Measurements from ENCODE around the gene PEBP1. TPM values are rescaled to one million over a fixed set of nuclear protein-coding genes. Genes with fewer than 3 reads are reported as not detected.

Gene PEBP1
- total RNA-seq, 1 experiment from 2014 or later: 134 TPM

DNA sequence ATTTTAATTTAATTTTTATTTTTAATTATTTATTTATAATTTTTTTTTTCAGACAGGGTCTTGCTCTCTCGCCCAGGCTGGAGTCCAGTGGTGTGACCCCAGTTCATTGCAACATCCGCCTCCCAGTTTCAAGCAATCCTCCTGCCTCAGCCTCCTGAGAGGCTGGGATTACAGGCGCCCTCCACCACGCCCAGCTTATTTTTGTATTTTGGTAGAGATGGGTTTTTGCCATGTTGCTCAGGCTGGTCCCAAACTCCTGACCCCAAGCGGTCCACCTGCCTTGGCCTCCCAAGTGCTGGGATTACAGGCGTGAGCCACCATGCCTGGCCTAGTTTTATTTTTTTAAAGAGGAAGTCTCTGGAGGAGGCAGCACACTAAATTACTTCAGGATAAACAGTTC is 13.7 kb upstream of the PEBP1 start:
- no peak overlapping the region for H3K27ac Mint-ChIP-seq (ENCODE audit: unreplicated experiment)
- no peaks in the 10 kb centered on the region for H3K27me3 ChIP-seq (replicated peaks; ENCODE audit: control insufficient read depth, insufficient read depth, low read length)
- H3K4me1 Mint-ChIP-seq (ENCODE audit: low read depth, unreplicated experiment): peaks cover 14% of the 10 kb centered on the region
- ChIA-PET POLR2A (no interaction called here), CTCF (no interaction called here)
- TF ChIP-seq, protein P1, sequence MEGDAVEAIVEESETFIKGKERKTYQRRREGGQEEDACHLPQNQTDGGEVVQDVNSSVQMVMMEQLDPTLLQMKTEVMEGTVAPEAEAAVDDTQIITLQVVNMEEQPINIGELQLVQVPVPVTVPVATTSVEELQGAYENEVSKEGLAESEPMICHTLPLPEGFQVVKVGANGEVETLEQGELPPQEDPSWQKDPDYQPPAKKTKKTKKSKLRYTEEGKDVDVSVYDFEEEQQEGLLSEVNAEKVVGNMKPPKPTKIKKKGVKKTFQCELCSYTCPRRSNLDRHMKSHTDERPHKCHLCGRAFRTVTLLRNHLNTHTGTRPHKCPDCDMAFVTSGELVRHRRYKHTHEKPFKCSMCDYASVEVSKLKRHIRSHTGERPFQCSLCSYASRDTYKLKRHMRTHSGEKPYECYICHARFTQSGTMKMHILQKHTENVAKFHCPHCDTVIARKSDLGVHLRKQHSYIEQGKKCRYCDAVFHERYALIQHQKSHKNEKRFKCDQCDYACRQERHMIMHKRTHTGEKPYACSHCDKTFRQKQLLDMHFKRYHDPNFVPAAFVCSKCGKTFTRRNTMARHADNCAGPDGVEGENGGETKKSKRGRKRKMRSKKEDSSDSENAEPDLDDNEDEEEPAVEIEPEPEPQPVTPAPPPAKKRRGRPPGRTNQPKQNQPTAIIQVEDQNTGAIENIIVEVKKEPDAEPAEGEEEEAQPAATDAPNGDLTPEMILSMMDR (IDR thresholded peaks at IDR 0.05; ENCODE audit: insufficient read depth in 1 of 2, low read depth in 1 of 2, low read length in 1 of 2, severe bottlenecking in 1 of 2, unreplicated experiment in 1 of 2): no peak
- H3K4me1 ChIP-seq: peaks cover 14% of the 10 kb centered on the region
- BruUV-seq (replicated peaks): no TSS peak
- no peaks in the 10 kb centered on the region for H3K36me3 Mint-ChIP-seq (ENCODE audit: insufficient read depth, unreplicated experiment)
- no peak overlapping the region for H3K4me3 ChIP-seq (ENCODE audit: low read depth, low read length)
- no peaks in the 10 kb centered on the region for H3K27me3 Mint-ChIP-seq (ENCODE audit: insufficient read depth, unreplicated experiment)
- intact Hi-C loops (cut with micrococcal nuclease; ENCODE audit: unreplicated experiment): loop anchor here (5.0 kb wide), 2 partner anchors 45 to 60 kb away; partner anchors contain the start of gene WSB2
- no peaks in the 10 kb centered on the region for H3K9me3 Mint-ChIP-seq (ENCODE audit: unreplicated experiment)
- H3K4me3 Mint-ChIP-seq (ENCODE audit: unreplicated experiment): no peak overlapping the region
- H3K9me3 ChIP-seq: no peaks in the 10 kb centered on the region
- no peaks in the 10 kb centered on the region for H3K36me3 ChIP-seq (ENCODE audit: control insufficient read depth, insufficient read depth, low read length)
- no peak for DNase-seq

DNA sequence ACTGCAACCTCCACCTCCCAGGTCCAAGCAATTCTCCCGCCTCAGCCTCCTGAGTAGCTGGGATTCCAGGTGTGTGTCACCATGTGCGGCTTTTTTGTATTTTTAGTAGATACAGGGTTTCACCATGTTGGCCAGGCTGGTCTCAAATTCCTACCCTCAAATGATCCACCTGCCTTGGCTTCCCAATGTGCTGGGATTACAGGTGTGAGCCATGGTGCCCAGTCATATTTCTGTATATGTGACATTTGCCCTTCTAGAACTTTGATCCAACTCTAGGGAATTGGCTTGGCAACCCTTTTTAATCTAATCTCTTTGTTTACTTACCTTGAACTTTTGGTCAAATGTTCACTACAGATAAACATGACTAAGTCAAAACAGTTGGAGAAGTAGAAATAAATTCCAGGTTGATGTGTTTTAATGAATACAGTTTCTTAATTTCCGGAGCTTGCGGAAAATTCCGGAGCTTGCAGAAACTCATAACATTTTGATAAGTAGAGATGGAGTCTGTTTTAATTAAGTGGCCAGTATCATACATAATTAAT is 11.5 kb upstream of the PEBP1 start:
- no TSS peak for BruUV-seq (replicated peaks)
- POLR2A ChIA-PET: no interaction called here
- no peak overlapping the region for H3K27ac Mint-ChIP-seq (ENCODE audit: unreplicated experiment)
- H3K9me3 Mint-ChIP-seq (ENCODE audit: unreplicated experiment): no peaks in the 10 kb centered on the region
- H3K4me1 Mint-ChIP-seq (ENCODE audit: low read depth, unreplicated experiment): peaks cover 14% of the 10 kb centered on the region
- Histone ChIP-seq H3K4me3 (ENCODE audit: low read depth, low read length) (no peak overlapping the region), H3K4me1 (peaks cover 14% of the 10 kb centered on the region), H3K27me3 (replicated peaks; ENCODE audit: control insufficient read depth, insufficient read depth, low read length) (no peaks in the 10 kb centered on the region), H3K9me3 (no peaks in the 10 kb centered on the region; the same call in 1 of the 2 replicates), H3K36me3 (ENCODE audit: control insufficient read depth, insufficient read depth, low read length) (no peaks in the 10 kb centered on the region)
- no peak for DNase-seq
- H3K4me3 Mint-ChIP-seq (ENCODE audit: unreplicated experiment): no peak overlapping the region
- TF ChIP-seq, protein P1 (IDR thresholded peaks at IDR 0.05; ENCODE audit: insufficient read depth in 1 of 2, low read depth in 1 of 2, low read length in 1 of 2, severe bottlenecking in 1 of 2, unreplicated experiment in 1 of 2): no peak
- intact Hi-C loops (cut with micrococcal nuclease; ENCODE audit: unreplicated experiment): loop anchor here (5.0 kb wide), 2 partner anchors 43 to 62 kb away; partner anchors contain the start of gene WSB2
- no peaks in the 10 kb centered on the region for H3K36me3 Mint-ChIP-seq (ENCODE audit: insufficient read depth, unreplicated experiment)
- CTCF ChIA-PET: no interaction called here
- H3K27me3 Mint-ChIP-seq (ENCODE audit: insufficient read depth, unreplicated experiment): no peaks in the 10 kb centered on the region

DNA sequence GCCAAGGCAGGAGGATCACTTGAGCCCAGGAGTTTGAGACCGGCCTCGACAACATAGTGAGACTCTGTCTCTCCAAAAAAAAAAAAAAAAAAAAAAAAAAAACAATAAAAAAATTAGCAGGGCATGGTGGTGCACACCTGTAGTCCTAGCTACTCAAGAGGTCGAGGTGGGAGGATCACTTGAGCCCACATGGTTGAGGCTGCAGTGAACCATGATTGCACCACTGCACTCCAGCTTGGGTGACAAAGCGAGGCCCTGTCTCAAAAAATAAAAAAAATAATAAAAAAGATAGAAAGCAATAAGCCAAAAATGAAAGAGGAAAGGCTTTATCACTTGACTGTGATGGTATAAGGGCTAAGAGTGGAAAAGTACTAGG is 10.2 kb upstream of the PEBP1 start:
- H3K4me1 ChIP-seq: peaks cover 10% of the 10 kb centered on the region; the same call in 1 of the 2 replicates
- no peak overlapping the region for H3K4me3 ChIP-seq (ENCODE audit: low read depth, low read length)
- Mint-ChIP-seq H3K27me3 (ENCODE audit: insufficient read depth, unreplicated experiment) (no peaks in the 10 kb centered on the region), H3K9me3 (ENCODE audit: unreplicated experiment) (no peaks in the 10 kb centered on the region), H3K27ac (ENCODE audit: unreplicated experiment) (no peak overlapping the region), H3K4me1 (ENCODE audit: low read depth, unreplicated experiment) (peaks cover 7% of the 10 kb centered on the region), H3K4me3 (ENCODE audit: unreplicated experiment) (no peak overlapping the region), H3K36me3 (ENCODE audit: insufficient read depth, unreplicated experiment) (no peaks in the 10 kb centered on the region)
- no peaks in the 10 kb centered on the region; the same call in 1 of the 2 replicates for H3K9me3 ChIP-seq
- H3K36me3 ChIP-seq (ENCODE audit: control insufficient read depth, insufficient read depth, low read length): no peaks in the 10 kb centered on the region
- no peak for DNase-seq
- no TSS peak for BruUV-seq (replicated peaks)
- POLR2A ChIA-PET: interaction anchor here (0.7 kb wide), 1 partner anchor 210 kb away, joined by 5 read pairs; no protein-coding TSS in a partner anchor
- no peaks in the 10 kb centered on the region for H3K27me3 ChIP-seq (replicated peaks; ENCODE audit: control insufficient read depth, insufficient read depth, low read length)
- CTCF ChIA-PET: no interaction called here
- intact Hi-C loops (cut with micrococcal nuclease; ENCODE audit: unreplicated experiment): no loop called here
- TF ChIP-seq, protein P1 (IDR thresholded peaks at IDR 0.05; ENCODE audit: insufficient read depth in 1 of 2, low read depth in 1 of 2, low read length in 1 of 2, severe bottlenecking in 1 of 2, unreplicated experiment in 1 of 2): no peak
